ENCODE data around the gene ELL2.

- TF ChIP-seq, protein P1, sequence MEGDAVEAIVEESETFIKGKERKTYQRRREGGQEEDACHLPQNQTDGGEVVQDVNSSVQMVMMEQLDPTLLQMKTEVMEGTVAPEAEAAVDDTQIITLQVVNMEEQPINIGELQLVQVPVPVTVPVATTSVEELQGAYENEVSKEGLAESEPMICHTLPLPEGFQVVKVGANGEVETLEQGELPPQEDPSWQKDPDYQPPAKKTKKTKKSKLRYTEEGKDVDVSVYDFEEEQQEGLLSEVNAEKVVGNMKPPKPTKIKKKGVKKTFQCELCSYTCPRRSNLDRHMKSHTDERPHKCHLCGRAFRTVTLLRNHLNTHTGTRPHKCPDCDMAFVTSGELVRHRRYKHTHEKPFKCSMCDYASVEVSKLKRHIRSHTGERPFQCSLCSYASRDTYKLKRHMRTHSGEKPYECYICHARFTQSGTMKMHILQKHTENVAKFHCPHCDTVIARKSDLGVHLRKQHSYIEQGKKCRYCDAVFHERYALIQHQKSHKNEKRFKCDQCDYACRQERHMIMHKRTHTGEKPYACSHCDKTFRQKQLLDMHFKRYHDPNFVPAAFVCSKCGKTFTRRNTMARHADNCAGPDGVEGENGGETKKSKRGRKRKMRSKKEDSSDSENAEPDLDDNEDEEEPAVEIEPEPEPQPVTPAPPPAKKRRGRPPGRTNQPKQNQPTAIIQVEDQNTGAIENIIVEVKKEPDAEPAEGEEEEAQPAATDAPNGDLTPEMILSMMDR (IDR thresholded peaks at IDR 0.05), result no peak
- TF ChIP-seq POLR2A (IDR thresholded peaks at IDR 0.05) (no peak), POLR2AphosphoS5 (IDR thresholded peaks at IDR 0.05) (no peak)
These were observed 8.7 kb upstream of the ELL2 start for GRCh38 chr5:95970359-95970704.

Data from prostate gland (tissue), 2 donors.